Astrocyte of the cerebellum (primary cell): ENCODE data around the gene PATL2.
"Not testable (repeated sequence)": the region's sequence is repeated elsewhere in the genome, so short reads cannot be mapped to it uniquely, and the experiment has no call there.

Source experiments
- DNase-seq: peaks from one replicate; pipeline ENCODE4 v3.0.0-alpha.2; 2011; ENCODE audit warnings: low read depth
- H3K4me3 ChIP-seq: 2 replicates; pipeline ENCODE4 v1.5.1; 2011; ENCODE audit warnings: mild to moderate bottlenecking, low read depth, low read length, moderate library complexity
- CTCF ChIP-seq: IDR thresholded peaks from 2 replicates; pipeline ENCODE4 v1.5.1; 2012; ENCODE audit warnings: low read length, low read depth, moderate library complexity, mild to moderate bottlenecking; ENCODE audit errors: missing control alignments
- in situ Hi-C: cut with HindIII; loops from 2 replicates; pipeline ENCODE4 v1.10.0; 2017; ENCODE audit warnings: low sequenced_read_pairs

Gene PATL2

DNA sequence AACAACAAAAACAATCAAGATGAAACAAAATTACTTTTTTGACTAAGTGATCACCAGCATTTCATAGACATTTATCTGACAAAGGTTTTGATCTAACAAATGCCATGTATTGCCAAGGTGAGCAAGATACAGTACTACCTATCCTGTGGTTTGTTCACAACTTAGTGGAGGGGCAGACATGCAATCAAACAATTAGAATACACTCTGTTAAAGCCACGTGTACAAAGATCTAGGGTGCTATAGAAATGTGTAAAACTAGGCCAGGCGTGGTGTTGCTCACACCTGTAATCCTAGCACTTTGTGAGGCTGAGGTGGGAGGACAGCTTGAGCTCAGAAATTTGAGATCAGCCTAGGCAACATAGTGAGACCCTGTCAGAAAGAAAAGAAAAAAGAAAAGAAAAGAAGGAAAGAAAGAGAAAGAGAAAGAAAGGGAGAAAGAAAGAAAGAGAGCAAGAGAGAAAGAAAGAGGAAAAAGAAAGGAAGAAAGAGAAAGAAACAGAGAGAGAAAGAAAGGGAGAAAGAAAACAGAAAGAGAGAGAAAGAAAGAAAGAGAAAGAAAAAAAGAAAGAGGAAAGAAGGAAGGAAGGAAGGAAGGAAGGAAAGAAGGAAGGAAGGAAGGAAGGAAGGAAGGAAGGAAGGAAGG, 23.8 kb upstream of the PATL2 start:
- no peak overlapping the region for H3K4me3 ChIP-seq
- in situ Hi-C loops = no loop called here
- no peak for DNase-seq
- no peak for TF ChIP-seq CTCF

GRCh38 chr15:44729408-44730127, 18.4 kb upstream of the PATL2 start:
- no peak for DNase-seq
- TF ChIP-seq CTCF = no peak
- H3K4me3 ChIP-seq = peak overlapping the region; percentile 92
- in situ Hi-C loops = no loop called here

GRCh38 chr15:44728576-44729407, 17.7 kb upstream of the PATL2 start:
- in situ Hi-C loops = no loop called here
- no peak for TF ChIP-seq CTCF
- DNase-seq = peak; percentile 97
- peak overlapping the region; percentile 92 for H3K4me3 ChIP-seq

DNA sequence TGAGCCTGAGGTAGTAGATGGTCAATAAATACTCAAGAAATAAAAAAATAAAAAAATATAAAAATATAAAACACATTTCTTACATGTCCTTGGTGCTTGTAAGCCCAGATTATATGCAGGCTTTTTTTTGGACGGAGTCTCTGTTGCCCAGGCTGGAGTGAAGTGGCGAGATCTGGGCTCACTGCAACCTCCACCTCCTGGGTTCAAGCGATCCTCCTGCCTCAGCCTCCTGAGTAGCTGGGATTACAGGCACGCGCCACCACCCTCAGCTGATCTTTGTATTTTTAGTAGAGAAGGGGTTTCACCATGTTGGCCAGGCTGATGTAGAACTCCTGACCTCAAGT, 17.1 kb upstream of the PATL2 start:
- DNase-seq, in situ Hi-C loops: not testable (repeated sequence)
- H3K4me3 ChIP-seq = peak overlapping the region; percentile 92

DNA sequence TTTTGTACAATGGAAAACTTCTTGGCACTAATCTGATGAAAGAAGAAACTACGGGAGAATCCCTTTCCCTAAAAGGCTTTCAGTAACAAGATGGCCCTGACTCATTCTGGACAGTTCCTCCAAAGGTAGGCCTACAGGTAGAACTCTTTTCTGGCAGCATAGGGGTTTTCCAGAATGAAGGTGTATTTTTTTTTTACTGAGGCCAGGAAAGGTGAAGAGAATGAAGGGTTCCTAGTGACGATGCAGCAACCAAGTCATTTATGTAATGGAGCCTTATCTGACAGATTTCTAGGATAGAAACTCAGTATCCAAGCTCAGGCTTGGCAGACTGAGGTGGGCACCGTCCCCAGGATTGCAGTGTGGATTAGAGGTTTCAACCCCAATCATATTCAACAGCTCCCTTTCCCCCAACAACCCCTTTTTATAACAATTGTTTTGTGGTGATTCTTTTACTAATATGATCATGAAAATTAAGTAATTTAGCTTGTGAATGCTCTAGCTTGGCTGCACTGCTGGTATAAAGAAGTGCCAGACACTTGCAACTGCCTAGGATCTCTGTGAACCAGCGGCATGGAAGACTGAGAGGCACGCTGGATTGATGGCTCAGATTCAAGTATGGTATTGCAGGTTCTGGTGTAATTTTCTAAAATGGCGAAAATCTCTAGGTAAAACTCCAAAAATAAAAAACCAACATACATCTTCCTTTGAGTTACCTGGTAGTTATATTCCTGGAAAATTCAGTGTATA, 16.5 kb upstream of the PATL2 start:
- no peak for DNase-seq
- H3K4me3 ChIP-seq = no peak overlapping the region
- in situ Hi-C loops = no loop called here
- TF ChIP-seq CTCF = no peak

- in situ Hi-C loops = no loop called here
- peak; percentile 76 for DNase-seq
- no peak overlapping the region for H3K4me3 ChIP-seq
- peak; percentile 6 for TF ChIP-seq CTCF
These were observed 15.7 kb upstream of the PATL2 start for GRCh38 chr15:44726568-44727484.
